MM.1S (cell line): ENCODE measurements around the gene PDGFA.

Source experiments
- DNase-seq: peaks from one replicate; pipeline ENCODE4 v3.0.0-alpha.2; 2015
- H2AFZ ChIP-seq: fragments of 300-600 bp; sonication (generic); 2 replicates; pipeline ENCODE4 v1.6.0; 2016; ENCODE audit warnings: antibody characterized with exemption, low read length
- H3F3A ChIP-seq: fragments of 300-600 bp; sonication (generic); 2 replicates; pipeline ENCODE4 v1.6.1; 2016; ENCODE audit warnings: mild to moderate bottlenecking, antibody characterized with exemption, low read length, moderate library complexity, mixed read lengths; ENCODE audit not compliant: insufficient read depth
- H3K27ac ChIP-seq: fragments of 300-600 bp; sonication (generic); 2 replicates; pipeline ENCODE4 v1.5.1; 2016; ENCODE audit warnings: mild to moderate bottlenecking, low read length
- H3K27me3 ChIP-seq: fragments of 300-600 bp; sonication (generic); replicated peaks from 2 replicates; pipeline ENCODE4 v1.6.0; 2016; ENCODE audit warnings: low read length; ENCODE audit not compliant: insufficient read depth
- H3K36me3 ChIP-seq: fragments of 300-600 bp; sonication (generic); replicated peaks from 2 replicates; pipeline ENCODE4 v1.6.1; 2016; ENCODE audit warnings: mild to moderate bottlenecking, low read length, mixed read lengths; ENCODE audit not compliant: insufficient read depth
- H3K4me1 ChIP-seq: fragments of 300-600 bp; sonication (generic); 2 replicates; pipeline ENCODE4 v1.6.1; 2016; ENCODE audit warnings: low read length, mixed read lengths
- H3K4me2 ChIP-seq: fragments of 300-600 bp; sonication (generic); 2 replicates; pipeline ENCODE4 v1.6.0; 2016; ENCODE audit warnings: low read depth, low read length
- H3K4me3 ChIP-seq: fragments of 300-600 bp; sonication (generic); 2 replicates; pipeline ENCODE4 v1.5.1; 2016; ENCODE audit warnings: low read length, mixed read lengths
- H3K79me2 ChIP-seq: fragments of 300-600 bp; sonication (generic); 2 replicates; pipeline ENCODE4 v1.6.1; 2016; ENCODE audit warnings: mixed run types, low read length, mixed read lengths
- H3K9ac ChIP-seq: fragments of 300-600 bp; sonication (generic); 2 replicates; pipeline ENCODE4 v1.6.1; 2016; ENCODE audit warnings: low read length, mixed read lengths
- H3K9me2 ChIP-seq: fragments of 300-600 bp; sonication (generic); replicated peaks from 2 replicates; pipeline ENCODE4 v1.6.1; 2016; ENCODE audit warnings: mild to moderate bottlenecking, low read length, mixed read lengths; ENCODE audit not compliant: insufficient read depth
- H3K9me3 ChIP-seq: fragments of 300-600 bp; sonication (generic); replicated peaks from 2 replicates; pipeline ENCODE4 v1.6.1; 2016; ENCODE audit warnings: mild to moderate bottlenecking, low read length, mixed read lengths; ENCODE audit not compliant: insufficient read depth
- H4K20me1 ChIP-seq: fragments of 300-600 bp; sonication (generic); 2 replicates; pipeline ENCODE4 v1.6.1; 2016; ENCODE audit warnings: mild to moderate bottlenecking, low read length, moderate library complexity, mixed read lengths; ENCODE audit not compliant: insufficient read depth
- CTCF ChIP-seq: fragments of 300-600 bp; sonication (generic); IDR thresholded peaks from 2 replicates; pipeline ENCODE4 v1.5.1; 2016; ENCODE audit warnings: antibody characterized with exemption, low read length, mixed read lengths
- EZH2 ChIP-seq: fragments of 300-600 bp; sonication (generic); optimal IDR thresholded peaks from 2 replicates; pipeline ENCODE3; 2017; ENCODE audit warnings: low read depth, mild to moderate bottlenecking, antibody characterized with exemption, low read length, mixed read lengths
- EZH2phosphoT487 ChIP-seq: fragments of 300-600 bp; sonication (generic); IDR thresholded peaks from 2 replicates; pipeline ENCODE4 v1.6.1; 2018; ENCODE audit warnings: antibody characterized with exemption, low read length

PDGFA gene

GRCh38 chr7:540997-541396, 21.4 kb upstream of the PDGFA start:
- no peaks in the 10 kb centered on the region for H3K36me3 ChIP-seq
- H3F3A ChIP-seq: no peaks in the 10 kb centered on the region
- H3K4me1 ChIP-seq: no peaks in the 10 kb centered on the region
- no peak overlapping the region for H3K27ac ChIP-seq
- no peak overlapping the region for H2AFZ ChIP-seq
- no peak for DNase-seq
- H3K9me3 ChIP-seq: no peaks in the 10 kb centered on the region
- no peaks in the 10 kb centered on the region for H3K9me2 ChIP-seq
- no peaks in the 10 kb centered on the region for H4K20me1 ChIP-seq
- no peak overlapping the region for H3K4me3 ChIP-seq
- no peaks in the 10 kb centered on the region for H3K79me2 ChIP-seq
- TF ChIP-seq EZH2 (no peak), CTCF (no peak), EZH2phosphoT487 (no peak)
- H3K27me3 ChIP-seq: no peaks in the 10 kb centered on the region
- no peak overlapping the region for H3K9ac ChIP-seq
- H3K4me2 ChIP-seq: no peak overlapping the region

- Histone ChIP-seq H3K9ac (no peak overlapping the region), H3K4me3 (no peak overlapping the region), H3K27me3 (no peaks in the 10 kb centered on the region), H3K27ac (no peak overlapping the region), H3K36me3 (no peaks in the 10 kb centered on the region), H3K4me2 (no peak overlapping the region), H3K9me3 (no peaks in the 10 kb centered on the region), H4K20me1 (no peaks in the 10 kb centered on the region), H2AFZ (no peak overlapping the region), H3K79me2 (no peaks in the 10 kb centered on the region), H3K9me2 (no peaks in the 10 kb centered on the region), H3K4me1 (no peaks in the 10 kb centered on the region), H3F3A (no peaks in the 10 kb centered on the region)
- DNase-seq: no peak
- no peak for TF ChIP-seq CTCF
- no peak for TF ChIP-seq EZH2
- TF ChIP-seq EZH2phosphoT487: no peak
Measured at GRCh38 chr7:540579-540978, 20.9 kb upstream of the PDGFA start.

- no peaks in the 10 kb centered on the region for H4K20me1 ChIP-seq
- no peaks in the 10 kb centered on the region for H3K9me2 ChIP-seq
- TF ChIP-seq EZH2: no peak
- TF ChIP-seq EZH2phosphoT487: no peak
- no peak for TF ChIP-seq CTCF
- H3K4me2 ChIP-seq: no peak overlapping the region
- no peak overlapping the region for H3K27ac ChIP-seq
- no peak overlapping the region for H3K9ac ChIP-seq
- no peak overlapping the region for H3K4me3 ChIP-seq
- no peaks in the 10 kb centered on the region for H3K9me3 ChIP-seq
- H2AFZ ChIP-seq: no peak overlapping the region
- no peaks in the 10 kb centered on the region for H3F3A ChIP-seq
- no peaks in the 10 kb centered on the region for H3K27me3 ChIP-seq
- H3K4me1 ChIP-seq: no peaks in the 10 kb centered on the region
- H3K36me3 ChIP-seq: no peaks in the 10 kb centered on the region
- DNase-seq: no peak
- H3K79me2 ChIP-seq: no peaks in the 10 kb centered on the region
Measured at GRCh38 chr7:539731-540411, 20.2 kb upstream of the PDGFA start.
